Heart right ventricle (tissue), 16 donors: ENCODE measurements around the gene SELENOI. TPM values are rescaled to one million over a fixed set of nuclear protein-coding genes. Genes with fewer than 3 reads are reported as not detected.

Source experiments
- ATAC-seq, 8 donors: fragments of 200-7000 bp; cut with Tn5 transposase; one replicate each; pipeline ENCODE4 v1.9.1; 2020; ENCODE audit warnings: mild to moderate bottlenecking in 8 of 8, moderate library complexity in 8 of 8, moderate number of reproducible peaks in 1 of 8
- DNase-seq, 2 donors: peaks; one replicate each; pipeline ENCODE4 v3.0.0-alpha.2; 2020
- H3K27ac ChIP-seq, 10 donors: fragments of 200-600 bp; sonication (generic) in 2 of 10; one replicate each; pipeline versions ENCODE4 v1.5.0 to v1.8.0; 2020 to 2022; ENCODE audit warnings: mild to moderate bottlenecking in 3 of 10
- H3K27me3 ChIP-seq, 7 donors: fragments of 200-600 bp; one replicate each; pipeline ENCODE4 v1.8.0; 2021 to 2022; ENCODE audit warnings: mild to moderate bottlenecking in 2 of 7
- H3K36me3 ChIP-seq, 9 donors: fragments of 200-600 bp; sonication (generic) in 1 of 9; one replicate each; pipeline versions ENCODE4 v1.5.0 to v1.8.0; 2020 to 2022; ENCODE audit warnings: mild to moderate bottlenecking in 2 of 9
- H3K4me1 ChIP-seq, 9 donors: fragments of 200-600 bp; sonication (generic) in 1 of 9; one replicate each; pipeline versions ENCODE4 v1.5.0 to v1.8.0; 2020 to 2022; ENCODE audit warnings: mild to moderate bottlenecking in 4 of 9
- H3K4me3 ChIP-seq, 10 donors: fragments of 200-600 bp; sonication (generic) in 2 of 10; one replicate each; pipeline versions ENCODE4 v1.5.0 to v1.8.0; 2020 to 2022; ENCODE audit warnings: mild to moderate bottlenecking in 7 of 10, moderate library complexity in 2 of 10
- H3K9me3 ChIP-seq, 11 donors: fragments of 200-600 bp in 10 of 11; sonication (generic) in 2 of 11; one replicate each; pipeline versions ENCODE4 v1.5.0 to v1.8.0; 2013 to 2022; ENCODE audit warnings: mild to moderate bottlenecking in 2 of 11, control low read depth in 1 of 11, moderate library complexity in 1 of 11
- WGBS, 2 donors: extraction: QIAGEN DNeasy Blood & Tissue Kit; methylation state at CpG; one replicate each; pipeline ENCODE4 v1.1.7; 2013; ENCODE audit warnings: inconsistent platforms in 1 of 2; 5-methylcytosine and 5-hydroxymethylcytosine counted together
- intact Hi-C, 10 donors: fragments of 100-400 bp; cut with DNase I; formaldehyde crosslinking; loops; one replicate each; pipeline versions ENCODE4 v1.11.1 to v1.14.2; 2022
- long read RNA-seq, 3 donors: library from polyadenylated mRNA; unstranded; transcript quantifications; one replicate each; pipeline ENCODE4 v2.0.0, GENCODE V29; 2020 to 2021
- polyA plus RNA-seq, 2 donors: library from polyadenylated mRNA; stranded (reverse); fragments of 200-250 nt; gene quantifications; one replicate each; pipeline ENCODE4 v1.2.3, GENCODE V29; 2013
- total RNA-seq, 10 donors: library from RNA; stranded (reverse); fragmentation: NEBNext Ultra II Directional in 3 of 10; extraction: Animal tissue kit (Norgen Biotek cat#: 25700) in 3 of 10; gene quantifications; one replicate each; pipeline versions ENCODE4 v1.2.1 to v1.2.4, GENCODE V29; 2021 to 2023
- TF ChIP-seq, protein P1 (sequence below), 9 donors: fragments of 200-600 bp; sonication (generic) in 2 of 9; IDR thresholded peaks; one replicate each; pipeline versions ENCODE4 v1.5.0 to v1.8.0; 2021 to 2022; ENCODE audit warnings: antibody characterized with exemption in 9 of 9, mild to moderate bottlenecking in 5 of 9, moderate library complexity in 1 of 9
- donor health status: Arrhythmogenic right ventricular cardiomyopathy.
- donor health status: ischemic (EF 13 %, LVEDD 7.1; RV severe dilation, severe dysfunction).
- donor health status: healthy with polysubstance abuse.
- donor health status: DM: no; HTN: yes; CAD: no.
- donor health status: DM: no; HTN: no; CAD: no.
- donor health status: ischemic (EF 25% LVEDD 6.9; RV normal size, moderate dysfunction).
- donor health status: ischemic (EF 25% LVEDD 5.7; RV mildly dilated, moderate dysfunction).
- donor health status: healthy.
- donor health status: DM: yes; HTN: yes; CAD: no.
- donor health status: Ischemic cardiomyopathy.
- donor health status: ischemic (EF 35%, LVEDD 5.7; RV mildly dilated, moderate dysfunction).
- donor health status: nonischemic (EF 11% LVEDD 7.7; RV severe dilation, severe dysfunction).
- donor health status: DM: yes; HTN: yes; CAD: no.
- donor health status: PGD.
- donor health status: ischemic (EF 29% LVEDD 5.4; RV normal size, mild dysfunction).
- donor health status: nonischemic (EF 23%, LVEDD 6.1; RV moderate dilation, normal function).

The SELENOI gene, protein sequence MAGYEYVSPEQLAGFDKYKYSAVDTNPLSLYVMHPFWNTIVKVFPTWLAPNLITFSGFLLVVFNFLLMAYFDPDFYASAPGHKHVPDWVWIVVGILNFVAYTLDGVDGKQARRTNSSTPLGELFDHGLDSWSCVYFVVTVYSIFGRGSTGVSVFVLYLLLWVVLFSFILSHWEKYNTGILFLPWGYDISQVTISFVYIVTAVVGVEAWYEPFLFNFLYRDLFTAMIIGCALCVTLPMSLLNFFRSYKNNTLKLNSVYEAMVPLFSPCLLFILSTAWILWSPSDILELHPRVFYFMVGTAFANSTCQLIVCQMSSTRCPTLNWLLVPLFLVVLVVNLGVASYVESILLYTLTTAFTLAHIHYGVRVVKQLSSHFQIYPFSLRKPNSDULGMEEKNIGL
- total RNA-seq: 10 to 100 TPM in 7 of 10 donors, 1 to 10 TPM in 3; 9.1 to 15.8 (median 12.4) TPM
- 1 to 10 TPM; 2.4 to 4.0 TPM for polyA plus RNA-seq
- long read RNA-seq, donor 1, full-length matches to known transcripts: 3 of 7 reads
- long read RNA-seq, donor 1, partial matches to known transcripts: 0 of 7 reads
- long read RNA-seq, donor 1, other reads (novel, unspliced or antisense): 4 of 7 reads
- long read RNA-seq, donor 2, full-length matches to known transcripts: 2 of 8 reads
- long read RNA-seq, donor 2, partial matches to known transcripts: 1 of 8 reads
- long read RNA-seq, donor 2, other reads (novel, unspliced or antisense): 5 of 8 reads
- long read RNA-seq, donor 3, full-length matches to known transcripts: 4 of 7 reads
- long read RNA-seq, donor 3, partial matches to known transcripts: 1 of 7 reads
- long read RNA-seq, donor 3, other reads (novel, unspliced or antisense): 2 of 7 reads

DNA sequence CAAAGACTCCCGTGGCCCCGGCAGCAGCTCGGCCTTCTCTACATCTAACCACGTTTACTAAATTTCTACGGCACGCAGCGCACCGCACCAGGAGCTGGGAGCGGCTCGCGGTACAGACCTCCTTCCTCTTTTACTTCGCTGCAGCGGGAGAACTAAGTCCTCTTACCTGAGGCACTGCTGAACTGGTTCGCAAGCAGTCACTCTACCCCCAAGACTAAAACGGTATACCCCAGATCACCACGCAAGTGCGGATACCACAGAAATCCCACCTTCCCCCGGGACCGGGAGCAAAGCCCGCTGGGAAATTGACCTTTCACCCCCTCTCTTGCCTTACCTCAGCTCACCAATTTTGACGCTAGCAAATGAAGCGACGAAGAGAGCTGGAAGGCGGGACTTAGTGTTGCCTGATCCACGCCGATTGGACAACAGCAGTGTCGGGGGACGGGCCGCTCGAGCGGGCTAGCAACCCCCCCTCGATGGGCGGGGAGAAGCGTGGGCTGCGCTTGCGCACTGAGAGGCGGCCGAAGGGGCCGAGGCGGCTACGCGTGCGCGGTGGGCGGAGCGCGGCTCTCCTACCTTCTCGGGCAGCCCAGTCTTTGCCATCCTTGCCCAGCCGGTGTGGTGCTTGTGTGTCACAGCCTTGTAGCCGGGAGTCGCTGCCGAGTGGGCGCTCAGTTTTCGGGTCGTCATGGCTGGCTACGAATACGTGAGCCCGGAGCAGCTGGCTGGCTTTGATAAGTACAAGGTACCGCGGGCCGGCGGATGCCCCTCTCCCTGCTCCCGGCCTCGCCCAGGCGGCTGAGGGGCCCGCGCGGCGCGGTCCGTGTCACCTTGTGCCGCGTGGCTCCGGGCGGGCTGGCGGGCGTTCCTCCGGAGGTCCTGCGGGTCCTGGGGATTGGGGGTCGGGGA, at the start of gene SELENOI:
Gene SELENOI, plus strand, starts transcription at position 599 of the 909 bp plus-strand sequence. Its CDS starts 90 bp downstream, at position 689.
- TF ChIP-seq, protein P1, sequence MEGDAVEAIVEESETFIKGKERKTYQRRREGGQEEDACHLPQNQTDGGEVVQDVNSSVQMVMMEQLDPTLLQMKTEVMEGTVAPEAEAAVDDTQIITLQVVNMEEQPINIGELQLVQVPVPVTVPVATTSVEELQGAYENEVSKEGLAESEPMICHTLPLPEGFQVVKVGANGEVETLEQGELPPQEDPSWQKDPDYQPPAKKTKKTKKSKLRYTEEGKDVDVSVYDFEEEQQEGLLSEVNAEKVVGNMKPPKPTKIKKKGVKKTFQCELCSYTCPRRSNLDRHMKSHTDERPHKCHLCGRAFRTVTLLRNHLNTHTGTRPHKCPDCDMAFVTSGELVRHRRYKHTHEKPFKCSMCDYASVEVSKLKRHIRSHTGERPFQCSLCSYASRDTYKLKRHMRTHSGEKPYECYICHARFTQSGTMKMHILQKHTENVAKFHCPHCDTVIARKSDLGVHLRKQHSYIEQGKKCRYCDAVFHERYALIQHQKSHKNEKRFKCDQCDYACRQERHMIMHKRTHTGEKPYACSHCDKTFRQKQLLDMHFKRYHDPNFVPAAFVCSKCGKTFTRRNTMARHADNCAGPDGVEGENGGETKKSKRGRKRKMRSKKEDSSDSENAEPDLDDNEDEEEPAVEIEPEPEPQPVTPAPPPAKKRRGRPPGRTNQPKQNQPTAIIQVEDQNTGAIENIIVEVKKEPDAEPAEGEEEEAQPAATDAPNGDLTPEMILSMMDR (IDR thresholded peaks at IDR 0.05): peak in 1 of 9 donors; percentile 21
- 0% methylated on average over 79 to 80 of the region's 80 CpGs for WGBS, 2 donors
- Histone ChIP-seq H3K4me1 (peaks cover 3 to 32% (median 30%) of the 10 kb centered on the region in 9 donors), H3K36me3 (no peaks in the 10 kb centered on the region), H3K9me3 (no peaks in the 10 kb centered on the region), H3K27ac (peak within 1 kb of the TSS; percentile 42 to 97 (median 92)), H3K4me3 (peak within 1 kb of the TSS; percentile 68 to 97 (median 79)), H3K27me3 (no peaks in the 10 kb centered on the region)
- peak; percentile 98 to 99 (median 99) for ATAC-seq
- intact Hi-C loops: no loop called here
- peak; percentile 99 for DNase-seq

DNA sequence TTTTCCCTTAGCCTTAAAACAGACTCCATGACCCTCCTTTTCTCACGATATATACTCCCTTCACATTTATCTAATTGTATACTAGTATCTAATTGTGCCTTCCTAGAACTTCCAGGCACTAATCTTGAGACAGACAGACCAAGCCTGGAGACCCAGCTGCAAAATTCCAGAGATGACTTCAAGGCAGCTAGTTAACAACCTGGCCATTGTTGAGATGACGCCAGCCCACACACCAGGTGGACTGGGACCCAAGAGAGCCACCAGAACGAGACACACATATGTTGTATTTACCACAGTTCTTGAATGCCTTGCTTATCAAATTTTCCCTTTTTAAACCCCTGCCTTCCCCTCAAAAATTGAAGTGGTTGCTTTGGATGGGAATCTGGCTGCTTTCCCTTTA, 48.9 kb upstream of the SELENOI start:
- Histone ChIP-seq H3K27ac (no peak overlapping the region), H3K27me3 (no peaks in the 10 kb centered on the region), H3K9me3 (no peaks in the 10 kb centered on the region), H3K36me3 (peaks cover 0 to under 1% (median 0%) of the 10 kb centered on the region in 9 donors), H3K4me1 (peaks cover 0 to 35% (median 16%) of the 10 kb centered on the region in 9 donors), H3K4me3 (no peak overlapping the region)
- ATAC-seq (no peak), DNase-seq (no peak)
- TF ChIP-seq, protein P1 (IDR thresholded peaks at IDR 0.05): no peak
- 73 to 84% methylated on average over 3 of the region's 3 CpGs for WGBS, 2 donors
- intact Hi-C loops: loop anchor here in 1 of 10 donors (10.0 kb wide), 1 partner anchor 52 kb away; the partner anchor contains the start of genes HADHA and HADHB

DNA sequence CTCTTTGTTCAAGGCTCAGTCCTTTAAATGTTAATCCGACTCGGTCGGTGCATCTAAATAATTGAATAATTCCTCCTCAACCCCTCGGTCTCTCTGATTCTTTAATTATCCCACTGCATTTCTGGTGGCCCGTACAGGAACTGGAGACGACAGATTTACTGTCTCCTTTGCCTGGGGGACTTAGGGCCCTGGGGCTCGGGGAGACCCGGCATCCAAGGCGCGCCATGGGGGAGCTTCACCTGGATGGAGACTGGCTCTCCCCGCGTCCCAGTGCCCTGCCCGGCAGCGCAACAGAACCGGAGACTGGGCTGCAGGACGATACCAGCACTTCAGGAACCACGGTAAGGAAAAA, 47.7 kb upstream of the SELENOI start:
- DNase-seq (no peak), ATAC-seq (peak in 3 of 8 donors; percentile 7 to 41 (median 18))
- peaks cover 0 to 27% (median 16%) of the 10 kb centered on the region in 9 donors for H3K4me1 ChIP-seq
- TF ChIP-seq, protein P1 (IDR thresholded peaks at IDR 0.05): no peak
- no peaks in the 10 kb centered on the region for H3K9me3 ChIP-seq
- H3K4me3 ChIP-seq: peak overlapping the region in 9 of 10 donors; percentile 26 to 71 (median 62)
- intact Hi-C loops: loop anchor here in 1 of 10 donors (10.0 kb wide), 1 partner anchor 53 kb away; the partner anchor contains the start of genes HADHA and HADHB
- no peaks in the 10 kb centered on the region for H3K36me3 ChIP-seq
- WGBS, 2 donors: 58 to 59% methylated on average over 17 of the region's 17 CpGs
- H3K27ac ChIP-seq: peak overlapping the region in 6 of 10 donors; percentile 65 to 85 (median 78)
- no peaks in the 10 kb centered on the region for H3K27me3 ChIP-seq
